Measurements from ENCODE around the gene MFAP4. TPM values are rescaled to one million over a fixed set of nuclear protein-coding genes. Genes with fewer than 3 reads are reported as not detected.

The MFAP4 gene
- total RNA-seq, 1 experiment from 2014 or later = 1.5 TPM

GRCh38 chr17:19405114-19405513 is 18.1 kb upstream of the MFAP4 start:
- H3K27ac Mint-ChIP-seq = no peak overlapping the region
- H3K27me3 Mint-ChIP-seq (ENCODE audit: low read depth) = peaks cover 2% of the 10 kb centered on the region
- Histone ChIP-seq H3K4me2 (ENCODE audit: insufficient read depth, insufficient read length, low read length) (no peak overlapping the region), H2BK15ac (ENCODE audit: low read depth, low read length) (no peak overlapping the region), H3K23me2 (ENCODE audit: insufficient read length, low read depth, low read length, poor library complexity, severe bottlenecking) (no peaks in the 10 kb centered on the region), H3K27ac (ENCODE audit: insufficient read length, low read depth, low read length) (no peak overlapping the region), H3K4me1 (ENCODE audit: insufficient read depth, low read length) (no peaks in the 10 kb centered on the region), H3K27me3 (ENCODE audit: insufficient read depth, low read length) (no peaks in the 10 kb centered on the region), H3K18ac (ENCODE audit: insufficient read length, low read depth, low read length) (no peak overlapping the region), H2AFZ (ENCODE audit: low read length) (no peak overlapping the region), H4K91ac (ENCODE audit: insufficient read length, low read depth, low read length) (no peak overlapping the region), H2BK20ac (ENCODE audit: low read depth, low read length, poor library complexity, severe bottlenecking) (no peak overlapping the region), H3K56ac (ENCODE audit: insufficient read length, low read depth, low read length) (no peak overlapping the region), H3K4ac (ENCODE audit: low read depth, low read length) (no peak overlapping the region), H4K8ac (replicated peaks; ENCODE audit: insufficient read length, low read depth, low read length) (no peak overlapping the region), H3K79me2 (ENCODE audit: insufficient read depth, low read length) (no peaks in the 10 kb centered on the region), H3K23ac (ENCODE audit: insufficient read length, low read depth, low read length) (no peak overlapping the region), H3K79me1 (ENCODE audit: insufficient read depth, low read depth, low read length, poor library complexity, severe bottlenecking) (no peaks in the 10 kb centered on the region), H3T11ph (ENCODE audit: low read length) (no peak overlapping the region), H4K20me1 (ENCODE audit: control insufficient read depth, insufficient read depth, insufficient read length) (no peaks in the 10 kb centered on the region), H3K9ac (ENCODE audit: extremely low read depth, insufficient read length, low read length) (no peak overlapping the region), H2BK5ac (ENCODE audit: insufficient read length, low read length) (no peak overlapping the region), H2AK5ac (ENCODE audit: insufficient read length, low read length) (no peak overlapping the region), H2BK120ac (ENCODE audit: low read depth, low read length, poor library complexity, severe bottlenecking) (no peak overlapping the region), H3K9me3 (ENCODE audit: control insufficient read depth, low read depth, low read length) (no peaks in the 10 kb centered on the region), H4K5ac (ENCODE audit: insufficient read length, low read depth, low read length) (no peak overlapping the region), H3K14ac (ENCODE audit: insufficient read depth, low read length) (no peak overlapping the region), H2BK12ac (ENCODE audit: insufficient read length, low read depth, low read length) (no peak overlapping the region)
- DNase-seq = no peak
- H3K4me3 Mint-ChIP-seq = no peak overlapping the region
- H3K36me3 Mint-ChIP-seq (ENCODE audit: insufficient read depth in 1 of 3, low read depth in 3 of 3) = no peaks in the 10 kb centered on the region; a peak in 1 of 7 replicates
- H3K4me1 Mint-ChIP-seq = peaks cover 1 to 4% of the 10 kb centered on the region in 2 experiments; a peak in 3 of 4 replicates
- TF ChIP-seq CTCF (conservative IDR thresholded peaks at IDR 0.05) = no peak
- H3K9me3 Mint-ChIP-seq = no peaks in the 10 kb centered on the region
- no CpG with 5 or more reads among the region's 5 CpGs for WGBS (ENCODE audit: extremely low coverage, insufficient read length, low lambda C conversion rate)

All from H9 (cell line).